SK-N-MC (cell line): ENCODE data around the gene CAPG.

Source experiments
- DNase-seq: peaks from one replicate; pipeline ENCODE4 v3.0.0-alpha.2; 2011; ENCODE audit warnings: low read depth, low spot score
- H3K27ac ChIP-seq: fragments of 200-600 bp; sonication (generic); 2 replicates; pipeline ENCODE4 v1.5.1; 2016; ENCODE audit warnings: mixed run types
- H3K36me3 ChIP-seq: fragments of 200-600 bp; sonication (generic); 2 replicates; pipeline ENCODE4 v1.6.1; 2017; ENCODE audit warnings: antibody characterized with exemption, low read length, mixed read lengths; ENCODE audit not compliant: insufficient read depth
- H3K4me3 ChIP-seq: fragments of 200-600 bp; sonication (generic); 2 replicates; pipeline ENCODE4 v1.5.1; 2016
- H3K9ac ChIP-seq: fragments of 200-600 bp; sonication (generic); 2 replicates; pipeline ENCODE4 v1.8.0; 2017; ENCODE audit warnings: mixed run types, mixed read lengths; ENCODE audit not compliant: insufficient read length
- H3K9me3 ChIP-seq: fragments of 200-600 bp; sonication (generic); 2 replicates; pipeline ENCODE4 v1.6.1; 2017; ENCODE audit warnings: low read depth, mild to moderate bottlenecking, antibody characterized with exemption, low read length, moderate library complexity, mixed read lengths
- EZH2 ChIP-seq: fragments of 200-600 bp; sonication (generic); IDR thresholded peaks from one replicate; pipeline ENCODE4 v1.6.1; 2017; ENCODE audit warnings: antibody characterized with exemption
- FOXP2 ChIP-seq: optimal IDR thresholded peaks from 2 replicates; pipeline ENCODE3; 2011; ENCODE audit warnings: mild to moderate bottlenecking, moderate library complexity; ENCODE audit not compliant: insufficient read depth; ENCODE audit errors: extremely low read length, control extremely low read depth
- POLR2AphosphoS5 ChIP-seq: IDR thresholded peaks from 2 replicates; pipeline ENCODE4 v1.6.1; 2012; ENCODE audit warnings: mild to moderate bottlenecking, low read depth, low read length, borderline replicate concordance

The CAPG gene

GRCh38 chr2:85409845-85410583 is at the start of gene CAPG:
CAPG (minus strand) TSS chr2:85410366; CDS start chr2:85402145, 8,221 bp downstream.
- H3K9me3 ChIP-seq: no peaks in the 10 kb centered on the region
- H3K4me3 ChIP-seq: no peak within 1 kb of the TSS
- no peak within 1 kb of the TSS for H3K9ac ChIP-seq
- no peak for TF ChIP-seq FOXP2
- no peak for DNase-seq
- no peak within 1 kb of the TSS for H3K27ac ChIP-seq
- H3K36me3 ChIP-seq: no peaks in the 10 kb centered on the region

- TF ChIP-seq POLR2AphosphoS5 (no peak), FOXP2 (no peak), EZH2 (no peak)
- no peak for DNase-seq
- H3K36me3 ChIP-seq: no peaks in the 10 kb centered on the region
- H3K9me3 ChIP-seq: no peaks in the 10 kb centered on the region
- H3K9ac ChIP-seq: no peak overlapping the region
- H3K27ac ChIP-seq: no peak overlapping the region
- no peak overlapping the region for H3K4me3 ChIP-seq
Observed at GRCh38 chr2:85459771-85460170, 49.6 kb upstream of the CAPG start.

GRCh38 chr2:85458601-85459563 is 48.7 kb upstream of the CAPG start:
- Histone ChIP-seq H3K9ac (no peak overlapping the region), H3K9me3 (no peaks in the 10 kb centered on the region), H3K36me3 (no peaks in the 10 kb centered on the region), H3K4me3 (no peak overlapping the region), H3K27ac (no peak overlapping the region)
- TF ChIP-seq POLR2AphosphoS5 (no peak), FOXP2 (no peak), EZH2 (no peak)
- no peak for DNase-seq

- DNase-seq: no peak
- Histone ChIP-seq H3K36me3 (no peaks in the 10 kb centered on the region), H3K27ac (no peak overlapping the region), H3K9me3 (no peaks in the 10 kb centered on the region), H3K4me3 (no peak overlapping the region), H3K9ac (no peak overlapping the region)
- TF ChIP-seq EZH2 (no peak), POLR2AphosphoS5 (no peak), FOXP2 (no peak)
Observed at GRCh38 chr2:85457877-85458316, 47.7 kb upstream of the CAPG start.

- Histone ChIP-seq H3K36me3 (no peaks in the 10 kb centered on the region), H3K9me3 (no peaks in the 10 kb centered on the region), H3K4me3 (no peak overlapping the region), H3K27ac (no peak overlapping the region), H3K9ac (no peak overlapping the region)
- TF ChIP-seq FOXP2: no peak
- DNase-seq: no peak
Observed at GRCh38 chr2:85457043-85457442, 46.9 kb upstream of the CAPG start.

- DNase-seq: no peak
- no peak overlapping the region for H3K27ac ChIP-seq
Observed at GRCh38 chr2:85455552-85456090, 45.5 kb upstream of the CAPG start.

GRCh38 chr2:85453571-85453970 is 43.4 kb upstream of the CAPG start:
- TF ChIP-seq EZH2 (no peak), FOXP2 (no peak), POLR2AphosphoS5 (no peak)
- no peaks in the 10 kb centered on the region for H3K36me3 ChIP-seq
- no peak overlapping the region for H3K27ac ChIP-seq
- no peak overlapping the region for H3K9ac ChIP-seq
- H3K4me3 ChIP-seq: no peak overlapping the region
- no peak for DNase-seq
- H3K9me3 ChIP-seq: no peaks in the 10 kb centered on the region

More at GRCh38 chr2:85455552-85456090, 45.5 kb upstream of the CAPG start:
- no peak overlapping the region for H3K4me3 ChIP-seq
- no peaks in the 10 kb centered on the region for H3K9me3 ChIP-seq
- H3K36me3 ChIP-seq: no peaks in the 10 kb centered on the region
- H3K9ac ChIP-seq: no peak overlapping the region
- TF ChIP-seq EZH2 (no peak), FOXP2 (no peak), POLR2AphosphoS5 (no peak)

GRCh38 chr2:85452237-85452636 is 42.1 kb upstream of the CAPG start:
- H3K4me3 ChIP-seq: no peak overlapping the region
- no peak overlapping the region for H3K27ac ChIP-seq
- TF ChIP-seq FOXP2: no peak
- no peak overlapping the region for H3K9ac ChIP-seq
- no peak for DNase-seq
- H3K9me3 ChIP-seq: no peaks in the 10 kb centered on the region
- H3K36me3 ChIP-seq: no peaks in the 10 kb centered on the region

GRCh38 chr2:85449214-85449588 is 39.0 kb upstream of the CAPG start:
- no peaks in the 10 kb centered on the region for H3K36me3 ChIP-seq
- TF ChIP-seq POLR2AphosphoS5 (no peak), EZH2 (no peak), FOXP2 (no peak)
- no peak for DNase-seq
- no peaks in the 10 kb centered on the region for H3K9me3 ChIP-seq
- no peak overlapping the region for H3K4me3 ChIP-seq
- H3K27ac ChIP-seq: no peak overlapping the region
- H3K9ac ChIP-seq: no peak overlapping the region
